Measurements from ENCODE around the gene GOT1. TPM values are rescaled to one million over a fixed set of nuclear protein-coding genes. Genes with fewer than 3 reads are reported as not detected.

The GOT1 gene
- total and polyA plus RNA-seq, 4 donors = 73.5 to 271 (median 123) TPM

DNA sequence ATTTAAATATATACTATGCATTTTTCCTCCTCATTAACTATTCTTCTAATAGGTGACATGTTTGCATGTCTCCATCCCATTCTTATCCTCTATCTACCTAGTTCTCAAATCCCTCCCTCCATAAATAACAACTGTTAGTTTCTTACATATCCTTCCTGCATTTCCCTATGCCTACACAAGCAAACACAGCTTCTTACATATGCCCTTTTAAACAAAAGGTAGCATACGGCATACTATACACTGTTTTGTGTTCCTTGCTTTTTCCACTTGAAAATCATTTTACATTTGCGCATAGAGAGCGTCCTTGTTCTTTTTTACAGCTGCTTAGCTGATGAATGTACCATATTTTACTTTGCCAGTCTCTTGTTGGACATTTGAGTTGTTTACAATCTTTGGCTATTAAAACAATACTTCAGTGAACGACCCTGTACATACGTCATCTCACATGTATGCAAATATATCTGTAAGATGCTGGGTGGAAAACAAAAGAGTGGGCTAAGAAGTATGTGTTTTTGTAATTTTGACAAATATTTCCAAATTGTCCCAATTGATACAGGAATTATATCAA, 7.8 kb downstream of the GOT1 start:
- Histone ChIP-seq H3K27ac (ENCODE audit: low read depth in 1 of 2, low read length in 2 of 2) (no peak overlapping the region), H3K9ac (ENCODE audit: low read depth in 1 of 2, low read length in 2 of 2) (no peak overlapping the region), H3K27me3 (ENCODE audit: control insufficient read depth in 4 of 4, insufficient read depth in 4 of 4, low read length in 3 of 4) (no peaks in the 10 kb centered on the region), H3K4me3 (ENCODE audit: low read depth in 1 of 3, low read length in 3 of 3) (no peak overlapping the region), H3K9me3 (ENCODE audit: control insufficient read depth in 4 of 4, low read length in 3 of 4) (no peaks in the 10 kb centered on the region), H3K4me1 (ENCODE audit: control insufficient read depth in 4 of 4, insufficient read depth in 4 of 4, low read length in 3 of 4) (peaks cover 30 to 71% (median 44%) of the 10 kb centered on the region in 4 donors), H3K36me3 (ENCODE audit: control insufficient read depth in 4 of 4, insufficient read depth in 3 of 4, low read depth in 1 of 4, low read length in 3 of 4) (peaks cover 7 to 46% (median 40%) of the 10 kb centered on the region in 4 donors)
- no peak for DNase-seq (ENCODE audit: low spot score)
- 91% methylated on average over 5 of the region's 5 CpGs for WGBS
- TF ChIP-seq YY1 (IDR thresholded peaks at IDR 0.05) (no peak), RAD21 (IDR thresholded peaks at IDR 0.05) (no peak), NR2F2 (IDR thresholded peaks at IDR 0.05) (no peak), TAF1 (conservative IDR thresholded peaks at IDR 0.05) (no peak), FOXA2 (IDR thresholded peaks at IDR 0.05) (no peak), FOXA1 (IDR thresholded peaks at IDR 0.05) (no peak)
- TF ChIP-seq, protein P1, sequence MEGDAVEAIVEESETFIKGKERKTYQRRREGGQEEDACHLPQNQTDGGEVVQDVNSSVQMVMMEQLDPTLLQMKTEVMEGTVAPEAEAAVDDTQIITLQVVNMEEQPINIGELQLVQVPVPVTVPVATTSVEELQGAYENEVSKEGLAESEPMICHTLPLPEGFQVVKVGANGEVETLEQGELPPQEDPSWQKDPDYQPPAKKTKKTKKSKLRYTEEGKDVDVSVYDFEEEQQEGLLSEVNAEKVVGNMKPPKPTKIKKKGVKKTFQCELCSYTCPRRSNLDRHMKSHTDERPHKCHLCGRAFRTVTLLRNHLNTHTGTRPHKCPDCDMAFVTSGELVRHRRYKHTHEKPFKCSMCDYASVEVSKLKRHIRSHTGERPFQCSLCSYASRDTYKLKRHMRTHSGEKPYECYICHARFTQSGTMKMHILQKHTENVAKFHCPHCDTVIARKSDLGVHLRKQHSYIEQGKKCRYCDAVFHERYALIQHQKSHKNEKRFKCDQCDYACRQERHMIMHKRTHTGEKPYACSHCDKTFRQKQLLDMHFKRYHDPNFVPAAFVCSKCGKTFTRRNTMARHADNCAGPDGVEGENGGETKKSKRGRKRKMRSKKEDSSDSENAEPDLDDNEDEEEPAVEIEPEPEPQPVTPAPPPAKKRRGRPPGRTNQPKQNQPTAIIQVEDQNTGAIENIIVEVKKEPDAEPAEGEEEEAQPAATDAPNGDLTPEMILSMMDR (IDR thresholded peaks at IDR 0.05; ENCODE audit: low read depth, low read length, missing input control) = no peak
- TF ChIP-seq, protein P2, sequence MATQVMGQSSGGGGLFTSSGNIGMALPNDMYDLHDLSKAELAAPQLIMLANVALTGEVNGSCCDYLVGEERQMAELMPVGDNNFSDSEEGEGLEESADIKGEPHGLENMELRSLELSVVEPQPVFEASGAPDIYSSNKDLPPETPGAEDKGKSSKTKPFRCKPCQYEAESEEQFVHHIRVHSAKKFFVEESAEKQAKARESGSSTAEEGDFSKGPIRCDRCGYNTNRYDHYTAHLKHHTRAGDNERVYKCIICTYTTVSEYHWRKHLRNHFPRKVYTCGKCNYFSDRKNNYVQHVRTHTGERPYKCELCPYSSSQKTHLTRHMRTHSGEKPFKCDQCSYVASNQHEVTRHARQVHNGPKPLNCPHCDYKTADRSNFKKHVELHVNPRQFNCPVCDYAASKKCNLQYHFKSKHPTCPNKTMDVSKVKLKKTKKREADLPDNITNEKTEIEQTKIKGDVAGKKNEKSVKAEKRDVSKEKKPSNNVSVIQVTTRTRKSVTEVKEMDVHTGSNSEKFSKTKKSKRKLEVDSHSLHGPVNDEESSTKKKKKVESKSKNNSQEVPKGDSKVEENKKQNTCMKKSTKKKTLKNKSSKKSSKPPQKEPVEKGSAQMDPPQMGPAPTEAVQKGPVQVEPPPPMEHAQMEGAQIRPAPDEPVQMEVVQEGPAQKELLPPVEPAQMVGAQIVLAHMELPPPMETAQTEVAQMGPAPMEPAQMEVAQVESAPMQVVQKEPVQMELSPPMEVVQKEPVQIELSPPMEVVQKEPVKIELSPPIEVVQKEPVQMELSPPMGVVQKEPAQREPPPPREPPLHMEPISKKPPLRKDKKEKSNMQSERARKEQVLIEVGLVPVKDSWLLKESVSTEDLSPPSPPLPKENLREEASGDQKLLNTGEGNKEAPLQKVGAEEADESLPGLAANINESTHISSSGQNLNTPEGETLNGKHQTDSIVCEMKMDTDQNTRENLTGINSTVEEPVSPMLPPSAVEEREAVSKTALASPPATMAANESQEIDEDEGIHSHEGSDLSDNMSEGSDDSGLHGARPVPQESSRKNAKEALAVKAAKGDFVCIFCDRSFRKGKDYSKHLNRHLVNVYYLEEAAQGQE (IDR thresholded peaks at IDR 0.05) = no peak
- TF ChIP-seq, protein P3, sequence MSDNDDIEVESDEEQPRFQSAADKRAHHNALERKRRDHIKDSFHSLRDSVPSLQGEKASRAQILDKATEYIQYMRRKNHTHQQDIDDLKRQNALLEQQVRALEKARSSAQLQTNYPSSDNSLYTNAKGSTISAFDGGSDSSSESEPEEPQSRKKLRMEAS (IDR thresholded peaks at IDR 0.05) = no peak

DNA sequence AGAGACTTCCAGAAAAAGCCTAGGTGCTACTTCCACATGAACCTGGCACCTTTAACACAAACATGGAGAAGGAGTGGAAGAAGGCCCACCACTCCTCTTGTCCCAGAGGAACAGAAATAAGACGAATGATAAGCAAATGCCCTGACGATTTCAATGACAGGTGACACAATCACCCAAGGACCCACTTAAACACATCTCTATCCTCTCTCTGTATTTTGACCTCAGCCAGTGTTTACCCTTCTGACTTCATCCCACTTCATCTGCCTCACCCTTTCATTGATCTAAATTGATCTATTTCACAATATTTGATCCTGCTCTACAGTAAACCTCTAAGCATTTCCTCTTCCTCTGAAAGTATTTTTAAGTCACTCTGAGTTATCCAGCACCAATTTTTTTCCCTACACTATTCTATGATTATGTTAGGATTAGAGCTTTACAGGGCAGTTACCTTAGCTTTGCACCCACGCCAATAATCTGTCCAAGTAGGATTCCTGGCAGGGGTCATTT, 9.1 kb downstream of the GOT1 start:
- Histone ChIP-seq H3K4me1 (ENCODE audit: control insufficient read depth in 4 of 4, insufficient read depth in 4 of 4, low read length in 3 of 4) (peaks cover 30 to 68% (median 41%) of the 10 kb centered on the region in 4 donors), H3K27ac (ENCODE audit: low read depth in 1 of 2, low read length in 2 of 2) (peak overlapping the region; percentile 31 to 60), H3K9ac (ENCODE audit: low read depth in 1 of 2, low read length in 2 of 2) (no peak overlapping the region), H3K27me3 (ENCODE audit: control insufficient read depth in 4 of 4, insufficient read depth in 4 of 4, low read length in 3 of 4) (no peaks in the 10 kb centered on the region), H3K9me3 (ENCODE audit: control insufficient read depth in 4 of 4, low read length in 3 of 4) (no peaks in the 10 kb centered on the region), H3K4me3 (ENCODE audit: low read depth in 1 of 3, low read length in 3 of 3) (no peak overlapping the region), H3K36me3 (ENCODE audit: control insufficient read depth in 4 of 4, insufficient read depth in 3 of 4, low read depth in 1 of 4, low read length in 3 of 4) (peaks cover 7 to 46% (median 40%) of the 10 kb centered on the region in 4 donors)
- WGBS = 35% methylated on average over 3 of the region's 3 CpGs
- no peak for DNase-seq (ENCODE audit: low spot score)
- no peak for TF ChIP-seq TAF1 (conservative IDR thresholded peaks at IDR 0.05)
- TF ChIP-seq, protein P3 (IDR thresholded peaks at IDR 0.05) = peak; percentile 78
- TF ChIP-seq SP1 (IDR thresholded peaks at IDR 0.05) = peak; percentile 82
- TF ChIP-seq, protein P4, sequence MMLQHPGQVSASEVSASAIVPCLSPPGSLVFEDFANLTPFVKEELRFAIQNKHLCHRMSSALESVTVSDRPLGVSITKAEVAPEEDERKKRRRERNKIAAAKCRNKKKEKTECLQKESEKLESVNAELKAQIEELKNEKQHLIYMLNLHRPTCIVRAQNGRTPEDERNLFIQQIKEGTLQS (IDR thresholded peaks at IDR 0.05) = peak; percentile 56
- TF ChIP-seq FOXA1 (IDR thresholded peaks at IDR 0.05) = peak; percentile 88
- TF ChIP-seq, protein P5, sequence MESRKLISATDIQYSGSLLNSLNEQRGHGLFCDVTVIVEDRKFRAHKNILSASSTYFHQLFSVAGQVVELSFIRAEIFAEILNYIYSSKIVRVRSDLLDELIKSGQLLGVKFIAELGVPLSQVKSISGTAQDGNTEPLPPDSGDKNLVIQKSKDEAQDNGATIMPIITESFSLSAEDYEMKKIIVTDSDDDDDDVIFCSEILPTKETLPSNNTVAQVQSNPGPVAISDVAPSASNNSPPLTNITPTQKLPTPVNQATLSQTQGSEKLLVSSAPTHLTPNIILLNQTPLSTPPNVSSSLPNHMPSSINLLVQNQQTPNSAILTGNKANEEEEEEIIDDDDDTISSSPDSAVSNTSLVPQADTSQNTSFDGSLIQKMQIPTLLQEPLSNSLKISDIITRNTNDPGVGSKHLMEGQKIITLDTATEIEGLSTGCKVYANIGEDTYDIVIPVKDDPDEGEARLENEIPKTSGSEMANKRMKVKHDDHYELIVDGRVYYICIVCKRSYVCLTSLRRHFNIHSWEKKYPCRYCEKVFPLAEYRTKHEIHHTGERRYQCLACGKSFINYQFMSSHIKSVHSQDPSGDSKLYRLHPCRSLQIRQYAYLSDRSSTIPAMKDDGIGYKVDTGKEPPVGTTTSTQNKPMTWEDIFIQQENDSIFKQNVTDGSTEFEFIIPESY (IDR thresholded peaks at IDR 0.05) = peak; percentile 63
- TF ChIP-seq, protein P2 (IDR thresholded peaks at IDR 0.05) = no peak
- TF ChIP-seq HNF4G (IDR thresholded peaks at IDR 0.05) = peak; percentile 55
- peak; percentile 22 for TF ChIP-seq YY1 (IDR thresholded peaks at IDR 0.05)
- TF ChIP-seq GABPA (IDR thresholded peaks at IDR 0.05 in 1 of 2, conservative IDR thresholded peaks at IDR 0.05 in 1 of 2) = peak in 1 of 2 donors; percentile 57
- TF ChIP-seq RXRA (IDR thresholded peaks at IDR 0.05) = peak; percentile 88 to 89
- peak; percentile 90 for TF ChIP-seq FOXA2 (IDR thresholded peaks at IDR 0.05)
- TF ChIP-seq, protein P1 (IDR thresholded peaks at IDR 0.05; ENCODE audit: low read depth, low read length, missing input control) = no peak

All from liver (tissue), 9 donors.